HG03280 (cell line): ENCODE results near the gene BDNF.

Experiments used
- ATAC-seq: cut with Tn5 transposase; IDR thresholded peaks from one replicate; pipeline ENCODE4 v1.9.1; 2021; ENCODE audit warnings: mild to moderate bottlenecking, moderate library complexity; ENCODE audit not compliant: unreplicated experiment

The BDNF gene

DNA sequence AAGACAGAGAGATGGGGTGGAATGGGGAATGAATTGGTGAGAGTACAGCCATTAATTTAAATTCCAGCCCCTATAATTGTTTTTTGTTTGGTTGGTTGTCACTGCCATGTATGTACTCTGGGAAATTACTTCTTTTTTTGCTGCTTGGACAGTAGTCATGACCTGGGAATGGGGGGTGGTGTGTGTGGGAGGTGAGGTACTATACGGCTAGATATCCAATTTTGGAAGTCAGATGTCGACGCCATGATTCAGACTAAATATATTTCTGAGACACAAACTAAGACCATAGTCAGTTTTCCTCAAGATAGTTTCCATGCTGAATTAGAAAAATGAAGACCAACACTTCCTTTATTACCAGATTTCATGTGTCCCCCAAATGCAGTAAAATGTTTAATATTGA, 7.4 kb upstream of the BDNF start:
- ATAC-seq: no peak

- ATAC-seq: peak; percentile 76
Observed at GRCh38 chr11:27705873-27706820, 5.9 kb upstream of the BDNF start.

GRCh38 chr11:27703481-27703880, 3.2 kb upstream of the BDNF start:
- ATAC-seq: no peak

- no peak for ATAC-seq
Observed at GRCh38 chr11:27702811-27703210, 2.6 kb upstream of the BDNF start.

GRCh38 chr11:27701355-27702105, 1.3 kb upstream of the BDNF start:
- ATAC-seq: no peak

- ATAC-seq: no peak
Observed at GRCh38 chr11:27699926-27700350, 317 bp downstream of the BDNF start.

- no peak for ATAC-seq
Observed at GRCh38 chr11:27699242-27699925, 871 bp downstream of the BDNF start.

DNA sequence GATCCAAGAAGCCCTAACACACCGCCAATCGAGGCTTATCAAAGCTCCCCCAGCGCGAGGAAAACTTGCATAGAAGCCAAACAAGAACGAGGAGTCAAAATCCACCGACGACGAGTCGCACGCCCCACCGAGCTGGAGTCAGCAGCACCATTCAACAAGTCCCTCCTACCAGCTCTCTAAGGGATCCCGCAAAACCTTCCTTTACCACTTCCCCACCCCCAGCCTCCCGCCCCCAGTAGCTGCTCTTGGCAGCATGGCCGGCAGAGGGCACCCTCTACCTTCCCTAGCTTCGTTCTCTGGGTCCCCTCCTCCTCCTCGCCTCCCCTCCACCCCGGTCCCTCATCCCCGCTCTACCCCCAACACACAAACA, 1.4 kb downstream of the BDNF start:
- peak; percentile 64 for ATAC-seq

DNA sequence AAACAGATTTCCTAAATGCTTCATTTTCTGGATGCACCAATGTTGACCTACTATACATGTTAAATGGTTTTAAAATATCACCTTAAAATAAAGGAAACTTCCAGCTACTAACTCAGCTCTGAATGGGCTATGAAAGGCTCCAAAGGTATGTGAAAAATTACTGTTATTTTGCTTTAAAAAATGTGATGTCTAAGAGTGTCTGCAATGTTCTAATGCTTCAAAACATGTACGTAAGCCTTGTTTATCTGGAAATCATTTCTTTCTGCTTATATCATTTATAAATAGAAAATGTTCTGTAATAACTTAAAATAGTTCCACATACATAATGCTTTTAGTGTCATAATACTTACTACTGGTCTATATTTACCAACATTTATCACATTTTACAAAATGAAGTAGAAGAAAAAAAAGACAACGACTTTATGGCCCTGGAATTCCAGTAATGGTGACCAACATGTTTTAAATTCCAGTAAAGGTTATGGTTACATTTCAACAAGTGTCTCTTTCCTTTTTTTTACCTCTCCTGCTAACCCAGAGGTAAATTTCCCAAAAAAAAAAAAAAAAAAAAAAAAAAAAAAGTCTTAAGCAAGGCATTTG, 2.5 kb downstream of the BDNF start:
- no peak for ATAC-seq

GRCh38 chr11:27696961-27697360, 3.3 kb downstream of the BDNF start:
- no peak for ATAC-seq

DNA sequence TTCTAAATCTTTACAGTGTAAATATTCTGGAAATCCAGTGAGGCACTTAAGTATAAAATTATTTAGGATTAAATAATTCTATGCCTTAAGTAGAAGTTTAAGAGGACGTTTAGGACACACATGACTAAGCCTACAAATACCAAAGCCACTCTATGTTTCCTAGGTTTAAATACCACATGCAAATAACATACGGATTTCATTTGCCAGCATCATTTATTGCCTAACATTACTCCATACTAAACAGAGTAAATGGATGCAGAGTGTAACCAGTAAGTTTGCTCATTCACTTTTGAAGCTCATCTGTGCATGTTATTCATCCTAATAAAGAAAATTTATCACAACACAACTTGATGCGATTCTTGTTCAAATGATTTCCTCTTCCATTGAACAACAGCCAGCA, 4.1 kb downstream of the BDNF start:
- no peak for ATAC-seq

- ATAC-seq: no peak
Observed at GRCh38 chr11:27694992-27695391, 5.3 kb downstream of the BDNF start.

GRCh38 chr11:27693398-27693797, 6.9 kb downstream of the BDNF start:
- no peak for ATAC-seq

GRCh38 chr11:27692781-27693180, 7.5 kb downstream of the BDNF start:
- ATAC-seq: no peak

DNA sequence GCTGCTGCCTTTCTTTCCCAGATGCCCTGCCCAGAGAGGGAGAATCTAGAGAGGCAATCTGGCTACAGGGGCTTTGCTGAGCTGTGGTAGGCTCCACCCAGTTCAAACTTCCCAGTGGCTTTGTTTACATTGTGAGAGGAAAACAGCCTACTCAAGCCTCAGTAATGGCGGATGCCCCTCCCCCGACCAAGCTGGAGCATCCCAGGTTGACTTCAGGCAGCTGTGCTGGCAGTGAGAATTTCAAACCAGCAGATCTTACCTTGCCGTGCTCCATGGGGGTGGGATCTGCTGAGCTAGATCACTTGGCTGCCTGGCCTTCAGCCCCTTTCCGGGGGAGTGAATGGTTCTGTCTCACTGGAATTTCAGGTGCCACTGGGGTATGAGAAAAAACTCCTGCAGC, 12.2 kb downstream of the BDNF start:
- no peak for ATAC-seq

- no peak for ATAC-seq
Observed at GRCh38 chr11:27681664-27682063, 18.6 kb downstream of the BDNF start.

DNA sequence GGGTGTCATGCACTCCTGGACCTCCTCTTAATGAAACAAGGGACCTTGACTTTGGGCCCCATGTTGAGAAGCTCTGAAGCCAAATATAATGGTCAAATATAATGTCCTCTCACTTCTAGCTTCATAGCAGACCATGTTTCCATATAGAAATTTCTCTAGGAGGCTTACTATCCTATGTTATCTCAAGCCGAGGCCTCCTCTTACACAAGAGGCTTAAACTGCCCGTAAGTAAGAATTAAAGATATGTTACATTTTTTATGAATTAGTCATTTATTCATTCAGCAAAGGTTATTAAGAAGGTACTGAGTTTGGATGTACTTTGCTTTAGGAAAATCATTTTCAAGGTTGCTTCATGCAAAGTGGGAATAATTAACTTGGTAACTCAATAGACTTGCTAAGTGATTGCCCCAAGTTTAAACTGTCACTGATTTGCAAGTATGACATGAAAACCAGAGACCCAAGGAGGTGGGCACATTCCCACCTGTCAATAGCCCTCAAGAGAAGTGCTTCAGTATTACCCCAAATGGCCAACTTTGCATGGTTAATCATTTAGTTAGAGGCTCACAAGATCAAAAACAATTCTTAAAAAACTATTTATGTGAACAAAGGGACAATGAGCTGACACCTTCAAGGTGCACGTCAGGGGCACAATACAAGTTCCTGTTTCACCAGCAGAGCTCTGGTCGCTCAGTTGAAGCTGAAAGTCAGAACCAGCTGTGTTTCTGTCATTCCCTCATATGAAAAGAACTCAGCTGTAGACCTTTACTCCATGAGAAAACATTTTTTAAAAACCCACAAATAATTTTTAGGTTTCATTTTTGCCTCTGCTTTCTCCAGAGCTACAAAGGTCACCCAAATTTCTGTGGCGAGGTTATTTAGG, 20.9 kb downstream of the BDNF start:
- ATAC-seq: no peak

GRCh38 chr11:27678242-27678641, 22.0 kb downstream of the BDNF start:
- no peak for ATAC-seq

DNA sequence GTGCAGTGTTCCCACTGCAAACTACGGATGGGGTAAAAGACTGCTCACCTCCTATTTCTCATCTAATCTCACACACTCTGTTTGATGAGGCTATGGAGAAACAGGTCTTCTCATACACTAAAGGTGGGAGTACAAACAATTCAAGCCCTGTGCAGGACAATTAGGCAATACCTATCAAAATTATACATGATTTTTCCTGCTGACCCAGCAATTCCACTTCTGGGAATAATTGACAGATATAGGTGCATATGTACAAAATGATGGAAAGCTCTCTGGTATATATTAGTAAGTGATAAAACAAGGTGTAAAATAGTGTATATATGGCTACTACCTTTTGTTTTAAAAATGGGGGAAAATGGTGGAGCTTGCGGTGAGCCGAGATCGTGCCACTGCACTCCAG, 23.1 kb downstream of the BDNF start:
- no peak for ATAC-seq

- no peak for ATAC-seq
Observed at GRCh38 chr11:27673979-27674663, 26.1 kb downstream of the BDNF start.
